Hematopoietic multipotent progenitor cell treated with erythropoietin and hydrocortisone succinate and interleukin-3 and kit ligand, for 6 days (in vitro differentiated cells): ENCODE data around the gene SP9.

Source experiments
- DNase-seq: peaks from one replicate; pipeline ENCODE4 v3.0.0-alpha.2; 2015

Gene SP9

GRCh38 chr2:174333372-174334277, 1.1 kb upstream of the SP9 start:
- DNase-seq, result peak; percentile 22

GRCh38 chr2:174334278-174334715, 457 bp upstream of the SP9 start:
- DNase-seq, result peak; percentile 19

- DNase-seq, result peak; percentile 15
These were observed 667 bp downstream of the SP9 start for GRCh38 chr2:174335254-174335987.

DNA sequence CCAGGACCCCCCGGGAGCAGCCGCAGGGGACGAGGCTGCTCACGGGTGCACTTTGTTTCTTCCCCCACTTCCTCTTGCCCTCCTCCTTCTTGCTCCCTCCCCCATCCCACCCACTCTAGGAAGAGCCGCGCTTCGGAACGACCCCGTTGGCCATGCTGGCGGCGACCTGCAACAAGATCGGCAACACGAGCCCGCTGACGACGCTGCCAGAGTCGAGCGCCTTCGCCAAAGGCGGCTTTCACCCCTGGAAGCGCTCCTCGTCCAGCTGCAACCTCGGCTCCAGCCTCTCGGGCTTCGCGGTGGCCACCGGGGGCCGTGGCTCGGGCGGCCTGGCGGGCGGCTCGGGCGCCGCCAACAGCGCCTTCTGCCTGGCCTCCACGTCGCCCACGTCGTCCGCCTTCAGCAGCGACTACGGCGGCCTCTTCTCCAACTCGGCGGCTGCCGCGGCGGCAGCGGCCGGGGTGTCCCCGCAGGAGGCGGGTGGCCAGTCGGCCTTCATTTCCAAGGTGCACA, 1.3 kb downstream of the SP9 start:
- peak; percentile 36 for DNase-seq

DNA sequence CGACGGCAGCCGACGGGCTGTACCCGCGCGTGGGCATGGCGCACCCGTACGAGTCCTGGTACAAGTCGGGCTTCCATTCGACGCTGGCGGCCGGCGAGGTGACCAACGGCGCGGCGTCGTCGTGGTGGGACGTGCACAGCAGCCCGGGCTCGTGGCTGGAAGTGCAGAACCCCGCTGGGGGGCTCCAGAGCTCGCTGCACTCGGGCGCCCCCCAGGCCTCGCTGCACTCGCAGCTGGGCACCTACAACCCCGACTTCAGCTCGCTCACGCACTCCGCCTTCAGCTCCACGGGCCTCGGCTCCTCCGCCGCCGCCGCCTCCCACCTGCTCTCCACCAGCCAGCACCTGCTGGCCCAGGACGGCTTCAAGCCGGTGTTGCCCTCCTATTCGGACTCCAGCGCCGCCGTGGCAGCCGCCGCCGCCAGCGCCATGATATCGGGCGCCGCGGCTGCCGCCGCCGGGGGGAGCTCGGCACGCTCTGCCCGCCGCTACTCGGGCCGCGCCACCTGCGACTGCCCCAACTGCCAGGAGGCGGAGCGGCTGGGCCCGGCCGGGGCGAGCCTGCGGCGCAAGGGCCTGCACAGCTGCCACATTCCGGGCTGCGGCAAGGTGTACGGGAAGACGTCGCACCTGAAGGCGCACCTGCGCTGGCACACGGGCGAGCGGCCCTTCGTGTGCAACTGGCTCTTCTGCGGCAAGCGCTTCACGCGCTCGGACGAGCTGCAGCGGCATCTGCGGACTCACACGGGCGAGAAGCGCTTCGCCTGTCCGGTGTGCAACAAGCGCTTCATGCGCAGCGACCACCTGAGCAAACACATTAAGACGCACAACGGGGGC, 2.0 kb downstream of the SP9 start:
- DNase-seq, result peak; percentile 67

DNA sequence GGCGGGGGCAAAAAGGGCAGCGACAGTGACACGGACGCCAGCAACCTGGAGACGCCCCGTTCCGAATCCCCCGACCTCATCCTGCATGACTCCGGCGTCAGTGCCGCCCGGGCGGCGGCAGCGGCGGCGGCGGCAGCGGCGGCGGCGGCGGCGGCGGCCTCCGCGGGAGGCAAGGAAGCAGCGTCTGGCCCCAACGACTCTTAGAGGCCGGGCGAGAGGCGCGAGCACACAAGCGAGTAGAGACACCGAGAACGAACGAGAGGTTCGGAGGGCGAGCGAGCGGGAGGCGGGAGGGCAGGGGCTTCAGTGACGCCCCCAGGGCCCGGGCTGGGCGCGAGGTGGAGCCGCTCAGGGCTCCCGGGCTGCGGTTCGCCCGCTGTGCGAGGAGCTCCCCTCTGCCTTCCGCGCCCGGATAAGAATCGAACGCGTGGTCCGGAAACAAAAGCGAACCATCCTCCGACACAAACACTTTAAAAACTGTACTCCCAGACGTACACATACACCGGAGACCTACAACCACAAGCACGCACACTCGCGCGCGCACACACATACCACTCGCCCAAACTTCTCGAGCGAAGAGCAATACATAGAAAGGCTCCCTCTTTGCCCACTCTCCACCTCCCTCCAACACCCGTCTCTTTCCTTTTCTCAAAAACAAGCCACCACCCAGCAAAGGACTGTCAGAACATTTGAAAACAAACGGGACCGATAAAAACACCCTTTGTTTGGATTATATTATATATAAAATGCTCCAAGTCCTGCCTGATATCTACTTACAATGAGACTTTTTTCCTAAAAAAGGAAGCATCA, 2.8 kb downstream of the SP9 start:
- peak; percentile 44 for DNase-seq

DNA sequence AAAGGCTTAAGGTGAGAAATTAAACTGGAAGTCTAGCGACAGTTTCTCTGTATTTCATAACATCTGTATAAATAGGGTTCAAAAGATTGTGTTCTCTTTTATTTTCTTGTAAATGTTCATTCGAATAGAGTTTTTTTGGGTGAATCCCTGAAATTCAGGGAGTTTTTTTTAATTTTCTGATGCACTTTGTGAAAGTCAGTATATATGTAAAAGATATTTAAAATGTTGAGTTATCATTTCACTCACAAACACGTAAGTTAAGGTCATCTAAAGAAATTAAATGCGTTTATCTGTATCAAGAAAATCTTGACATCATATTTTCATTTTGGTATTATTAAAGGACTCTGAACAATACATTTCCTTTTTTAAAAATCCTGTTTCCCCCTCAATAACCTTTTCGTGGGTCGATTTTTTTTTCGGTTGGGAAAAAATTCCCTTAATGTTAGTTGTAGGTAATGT, 3.4 kb downstream of the SP9 start:
- DNase-seq, result no peak

- DNase-seq, result peak; percentile 37
These were observed 4.2 kb downstream of the SP9 start for GRCh38 chr2:174338671-174339560.

DNA sequence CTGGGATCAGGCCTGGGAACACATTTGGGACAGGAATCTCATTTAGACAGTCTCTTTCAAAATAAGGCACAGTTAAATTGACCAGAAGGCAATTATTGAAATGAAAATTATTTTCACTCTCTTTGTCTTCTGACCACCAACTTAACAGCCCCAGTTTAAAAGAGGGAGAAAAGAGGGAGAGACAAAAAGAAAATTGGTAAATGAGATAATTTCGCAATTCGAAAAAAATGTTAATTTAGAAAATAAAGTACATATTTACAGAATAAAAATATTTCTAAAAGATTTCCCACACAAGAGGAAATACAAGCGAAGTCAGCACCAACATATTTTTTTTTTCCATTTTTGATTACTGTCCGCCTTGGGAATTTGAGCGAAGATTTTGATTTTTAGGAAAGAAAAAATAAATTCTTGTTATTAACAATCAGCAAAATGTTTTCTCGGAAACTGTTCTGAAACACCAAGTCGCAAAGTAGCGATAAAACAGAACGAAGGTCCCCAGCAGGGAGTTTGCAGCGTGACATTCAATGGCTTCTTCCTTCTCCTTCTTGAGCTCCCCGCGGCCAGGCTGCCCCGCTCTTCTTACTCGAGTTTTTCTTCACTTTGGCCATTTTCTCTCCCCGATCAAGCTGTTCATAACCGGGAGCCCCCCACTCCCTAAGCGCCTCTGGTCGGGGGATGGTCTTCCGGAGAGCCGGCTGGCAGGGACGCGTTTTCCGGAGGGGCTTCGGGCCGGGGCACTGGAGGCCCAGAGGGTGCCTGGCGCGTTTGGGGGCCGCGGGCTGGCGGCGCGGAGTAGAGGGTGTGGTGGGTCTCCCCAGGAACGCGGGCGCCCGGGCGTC, 5.0 kb downstream of the SP9 start:
- peak; percentile 46 for DNase-seq

- DNase-seq, result peak; percentile 23
These were observed 5.9 kb downstream of the SP9 start for GRCh38 chr2:174340400-174341292.

- peak; percentile 85 for DNase-seq
These were observed 6.7 kb downstream of the SP9 start for GRCh38 chr2:174341293-174341994.

DNA sequence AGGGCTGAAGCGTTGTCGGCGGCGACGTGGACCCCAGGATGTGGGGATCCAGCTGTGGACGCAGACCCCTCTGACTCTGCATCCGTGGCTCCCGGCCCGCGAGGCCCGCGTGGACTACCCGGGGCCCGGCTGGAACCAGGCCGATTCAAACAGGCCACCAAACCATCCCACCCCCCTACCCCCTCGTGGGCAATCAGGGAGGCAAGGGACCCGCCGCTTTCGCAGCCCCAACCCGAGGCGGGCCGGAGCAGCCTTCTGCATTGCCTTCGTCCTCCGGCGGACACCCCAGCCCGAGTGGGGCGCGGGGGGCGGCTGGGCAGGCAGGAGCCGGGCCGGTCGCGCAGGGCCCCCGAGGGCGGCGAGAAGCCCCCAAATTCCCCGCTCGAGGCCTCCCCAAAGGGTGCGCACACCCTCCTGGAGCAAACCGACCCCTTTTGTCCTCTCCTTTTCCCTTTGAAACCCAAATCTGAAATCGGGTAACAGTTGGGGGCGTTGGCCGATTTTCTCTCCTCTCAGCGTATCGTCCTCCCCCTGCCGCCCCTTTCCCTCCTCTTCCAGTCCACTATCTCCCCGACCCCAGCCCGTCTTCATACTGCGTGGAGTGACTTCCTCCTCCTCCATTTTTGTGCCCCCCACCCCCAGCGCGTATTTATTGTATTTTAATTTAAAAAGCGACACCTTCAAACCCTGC, 7.4 kb downstream of the SP9 start:
- DNase-seq, result peak; percentile 16

DNA sequence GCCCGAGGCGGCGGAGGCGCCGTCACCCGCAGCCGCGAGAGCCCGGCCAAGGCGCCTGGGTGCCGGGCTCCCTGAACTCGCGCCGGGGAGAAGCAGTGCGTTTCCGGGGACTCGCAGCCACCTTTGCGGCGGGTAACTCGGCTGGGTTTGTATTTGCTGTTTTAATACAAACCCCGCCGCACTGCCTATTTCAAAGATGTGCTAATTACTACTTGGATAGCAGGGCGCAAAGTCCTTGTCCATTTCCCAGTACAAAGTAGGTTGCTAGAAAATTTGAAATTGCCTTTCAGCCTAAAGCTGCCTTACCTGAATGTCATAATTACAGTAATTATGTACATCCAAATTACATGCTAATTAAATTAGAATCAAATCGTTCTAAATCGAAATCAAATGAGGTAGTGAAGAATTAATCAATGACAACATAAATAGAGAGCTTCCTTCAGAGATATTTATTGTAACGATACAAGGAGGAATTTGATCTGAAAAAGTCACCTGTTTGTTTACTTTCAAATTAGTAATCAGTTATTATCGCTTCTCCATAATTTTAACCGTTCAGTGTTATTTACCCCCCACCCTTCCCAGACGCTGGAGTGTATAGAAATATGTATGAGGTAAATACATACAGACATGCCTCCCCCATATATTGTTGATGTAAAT, 8.1 kb downstream of the SP9 start:
- DNase-seq, result peak; percentile 27

- peak; percentile 16 for DNase-seq
These were observed 8.5 kb downstream of the SP9 start for GRCh38 chr2:174343343-174343622.

GRCh38 chr2:174343623-174344455, 9.1 kb downstream of the SP9 start:
- DNase-seq, result no peak
